Stimulated activated CD4-positive, alpha-beta T cell treated with anti-CD3 and anti-CD28 coated beads, Interleukin-1b, Interleukin-23, amount 100 ng/mL, for 48 hours (primary cell): ENCODE data around the gene DHX40.
A peak's percentile ranks its signal among the peaks of the same experiment; 100 is the strongest.
"Not testable (repeated sequence)": the region's sequence is repeated elsewhere in the genome, so short reads cannot be mapped to it uniquely, and the experiment has no call there.

Experiments
- DNase-seq: peaks from one replicate; pipeline ENCODE4 v3.0.0-alpha.2; 2020

Gene DHX40

DNA sequence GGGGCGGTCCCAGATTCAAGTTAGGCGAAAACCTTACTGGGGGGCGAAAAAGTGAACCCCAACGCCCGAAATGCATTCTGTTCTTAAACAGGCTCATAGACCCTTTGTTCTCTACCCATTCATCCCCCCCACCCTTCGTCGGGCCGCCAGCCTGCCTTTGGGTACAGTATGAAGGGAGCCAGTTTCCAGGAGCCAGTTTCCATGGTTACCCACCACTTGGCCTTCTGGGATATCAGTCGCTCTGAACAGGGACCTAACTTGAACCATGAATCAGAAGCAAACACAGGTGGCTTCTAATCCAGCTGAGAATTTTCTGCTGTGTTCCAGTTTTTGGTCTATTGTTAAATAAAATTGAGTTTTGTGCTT, 532 bp downstream of the DHX40 start:
- peak; percentile 68 for DNase-seq

DNA sequence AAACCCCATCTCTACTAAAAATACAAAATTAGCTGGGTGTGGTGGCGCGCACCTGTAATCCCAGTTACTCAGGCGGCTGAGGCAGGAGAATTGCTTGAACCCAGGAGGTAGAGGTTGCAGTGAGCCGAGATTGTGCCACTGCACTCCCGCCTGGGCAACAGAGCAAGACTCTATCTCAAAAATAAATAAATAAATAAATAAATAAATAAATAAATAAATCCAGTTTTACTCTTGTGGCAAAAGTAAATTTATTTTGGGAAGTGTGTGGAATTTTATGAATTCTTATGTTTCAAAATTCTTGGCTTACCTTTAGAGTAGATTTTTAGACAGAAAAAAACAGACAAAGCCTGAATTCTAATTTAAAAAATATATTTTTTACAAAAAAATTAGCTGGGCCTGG, 3.7 kb downstream of the DHX40 start:
- not testable (repeated sequence) for DNase-seq

DNA sequence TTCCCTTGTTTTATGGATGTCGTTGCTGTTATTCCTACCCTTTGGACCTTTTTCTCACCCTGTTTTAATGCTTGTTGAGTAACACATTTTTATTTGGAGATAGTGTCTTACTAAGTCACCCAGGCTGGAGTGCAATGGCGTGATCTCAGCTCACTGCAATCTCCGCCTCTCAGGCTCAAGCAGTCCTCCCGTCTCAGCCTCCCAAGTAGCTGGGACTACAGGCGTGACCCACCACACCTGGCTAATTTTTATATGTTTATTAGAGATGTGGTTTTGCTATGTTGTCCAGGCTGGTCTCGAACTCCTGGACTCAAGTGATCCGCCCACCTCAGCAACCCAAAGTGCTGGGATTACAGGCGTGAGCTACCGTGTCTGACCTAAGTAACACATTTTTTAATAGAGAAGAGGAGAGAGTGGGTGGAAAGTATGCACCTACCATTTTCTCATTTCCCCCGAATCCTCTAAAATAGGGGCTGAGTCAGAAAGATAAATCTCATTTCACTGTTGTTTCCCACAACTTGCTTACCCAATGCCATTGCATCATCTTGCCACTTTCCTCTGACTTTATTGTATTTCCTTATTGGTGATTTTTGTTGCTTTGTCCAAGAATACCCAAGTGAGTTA, 7.0 kb downstream of the DHX40 start:
- DNase-seq: peak; percentile 37

DNA sequence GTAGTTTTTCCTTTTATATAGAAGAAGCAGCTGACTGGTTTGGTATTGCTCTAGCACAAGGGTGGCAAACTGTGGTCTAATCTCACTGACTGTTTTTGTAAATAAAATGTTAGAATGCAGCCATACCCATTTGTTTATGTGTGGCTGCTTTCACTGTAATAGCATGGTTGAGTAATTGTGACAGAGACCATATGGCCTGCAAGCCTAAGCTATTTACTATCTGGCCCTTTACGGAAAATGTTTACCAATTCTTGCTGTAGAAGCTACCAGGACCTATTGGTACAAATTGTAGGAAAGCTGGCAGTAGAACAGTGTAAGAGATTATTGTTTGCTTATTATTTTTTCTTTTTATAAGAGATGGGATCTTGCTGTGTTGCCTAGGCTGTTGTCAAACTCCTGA, 18.8 kb downstream of the DHX40 start:
- DNase-seq: not testable (repeated sequence)

DNA sequence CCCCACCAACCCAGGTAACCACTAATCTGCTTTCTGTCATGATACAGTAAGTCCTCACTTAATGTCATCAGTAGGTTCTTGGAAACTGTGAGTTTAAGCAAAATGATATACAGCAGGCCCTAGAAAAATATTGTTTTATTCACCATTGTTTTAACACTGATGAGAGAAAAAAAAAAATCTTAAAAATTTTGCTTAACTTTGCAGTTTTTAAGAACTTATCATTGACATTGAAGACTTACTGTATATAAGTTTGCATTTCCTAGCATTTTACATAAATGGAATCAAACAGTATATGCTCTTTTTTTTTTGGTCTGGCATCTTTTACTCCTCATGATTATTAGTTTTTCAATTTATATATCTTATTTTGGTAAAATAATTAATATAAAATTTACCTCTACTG, 34.8 kb downstream of the DHX40 start:
- DNase-seq: no peak

DNA sequence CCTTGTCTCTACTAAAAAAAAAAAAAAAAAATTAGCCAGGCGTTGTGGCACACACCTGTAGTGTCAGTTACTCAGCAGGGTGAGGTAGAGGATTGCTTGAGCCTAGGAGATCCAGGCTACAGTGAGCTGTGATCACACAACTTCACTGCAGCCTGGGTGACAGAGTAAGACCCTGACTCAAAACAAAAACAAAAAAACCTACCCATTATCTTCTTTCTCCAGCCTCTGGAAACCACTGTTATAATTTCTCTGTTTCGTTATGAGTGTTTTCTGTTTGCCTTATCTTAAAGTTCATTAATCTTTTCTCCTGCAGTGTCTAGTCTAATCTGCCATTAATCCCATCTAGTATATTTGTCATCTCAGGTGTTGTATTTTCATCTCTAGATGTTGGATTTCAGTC, 35.7 kb downstream of the DHX40 start:
- DNase-seq: peak; percentile 22

DNA sequence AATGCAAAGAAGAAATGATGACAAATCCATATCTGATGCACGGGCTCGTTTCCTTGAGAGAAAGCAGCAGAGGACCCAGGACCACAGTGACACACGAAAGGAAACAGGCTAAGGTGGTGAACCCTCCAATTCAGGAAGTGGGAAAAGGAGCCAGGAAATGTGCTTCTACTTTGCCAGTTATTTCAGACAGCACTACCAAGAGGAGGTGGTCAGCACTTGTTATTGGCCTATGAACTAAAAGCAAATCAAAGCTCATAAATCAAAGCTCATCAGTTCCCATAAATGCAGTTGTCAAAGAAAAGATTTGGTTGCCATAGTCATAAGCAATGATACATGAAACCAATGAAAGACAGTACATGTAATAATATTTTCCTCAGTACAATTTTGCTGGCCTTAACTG, 41.7 kb downstream of the DHX40 start:
- no peak for DNase-seq

DNA sequence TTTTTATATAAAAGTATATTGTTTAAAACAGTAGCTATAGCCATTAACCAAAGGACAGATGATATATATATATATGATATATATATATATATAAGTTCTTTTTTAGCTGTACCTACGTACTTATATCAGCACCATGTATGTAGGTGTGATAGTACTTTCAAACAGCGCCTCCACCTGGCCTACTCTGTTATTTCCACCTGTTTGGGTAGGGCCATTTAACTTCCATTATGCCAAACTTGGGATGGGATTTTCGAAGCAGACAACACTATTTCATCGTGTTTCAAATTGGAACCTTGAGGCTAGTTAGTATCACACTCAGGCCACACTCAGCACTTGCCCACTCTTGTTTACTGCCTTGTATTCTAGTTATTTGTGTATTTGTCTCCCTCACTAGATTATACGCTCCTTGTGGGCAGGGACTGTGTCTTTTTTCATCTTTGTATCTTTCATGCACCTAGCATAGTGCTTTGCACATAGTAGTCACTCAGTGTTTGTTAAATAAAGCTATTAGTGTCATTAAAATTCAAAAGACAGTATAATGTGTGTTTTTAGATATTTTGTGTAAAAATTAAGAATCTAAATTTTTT, 42.5 kb downstream of the DHX40 start:
- DNase-seq: peak; percentile 36

DNA sequence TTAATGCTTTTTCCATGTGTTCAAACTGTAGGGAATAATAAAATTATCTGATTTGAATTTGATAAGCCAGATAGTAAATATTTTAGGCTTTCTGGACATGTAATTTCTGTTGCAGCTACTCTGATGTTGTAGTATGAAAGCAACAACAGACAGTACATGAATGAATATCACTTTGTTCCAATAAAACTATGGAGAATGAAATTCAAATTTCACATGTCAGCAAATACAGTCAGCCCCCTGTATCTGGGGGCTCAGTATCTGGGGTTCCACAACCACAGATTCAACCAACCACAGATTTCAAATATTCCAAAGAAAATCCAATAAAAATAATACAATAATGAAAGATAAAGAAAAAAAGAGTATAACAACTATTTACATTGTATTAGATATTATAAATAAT, 46.1 kb downstream of the DHX40 start:
- DNase-seq: no peak

DNA sequence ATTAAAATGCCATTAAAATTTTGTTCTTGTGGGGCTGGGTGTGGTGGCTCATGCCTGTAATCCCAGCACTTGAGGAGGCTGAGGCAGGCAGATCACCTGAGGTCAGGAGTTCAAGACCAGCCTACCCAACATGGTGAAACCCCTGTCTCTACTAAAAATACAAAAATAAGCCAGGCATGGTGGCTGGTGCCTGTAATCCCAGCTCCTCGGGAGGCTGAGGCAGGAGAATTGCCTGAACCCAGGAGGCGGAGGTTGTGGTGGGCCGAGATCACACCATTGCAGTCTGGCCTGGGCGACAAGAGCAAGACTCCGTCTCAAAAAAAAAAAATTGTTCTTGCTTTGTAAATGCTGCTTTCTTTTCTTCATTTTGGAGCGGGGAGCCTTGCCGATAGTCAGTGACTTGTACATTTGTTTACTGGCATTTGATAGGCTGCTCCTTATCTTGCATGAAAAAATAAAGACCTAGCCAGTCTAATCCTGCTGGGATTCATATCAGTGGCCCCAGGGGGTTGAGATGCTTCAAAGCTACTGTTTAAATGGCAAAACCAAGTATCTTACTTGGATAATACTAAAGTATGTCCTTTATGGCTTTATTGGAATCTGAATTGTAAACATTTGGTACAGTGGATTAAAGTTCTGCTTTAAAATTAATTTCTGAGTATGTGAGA, 51.0 kb downstream of the DHX40 start:
- DNase-seq: no peak

DNA sequence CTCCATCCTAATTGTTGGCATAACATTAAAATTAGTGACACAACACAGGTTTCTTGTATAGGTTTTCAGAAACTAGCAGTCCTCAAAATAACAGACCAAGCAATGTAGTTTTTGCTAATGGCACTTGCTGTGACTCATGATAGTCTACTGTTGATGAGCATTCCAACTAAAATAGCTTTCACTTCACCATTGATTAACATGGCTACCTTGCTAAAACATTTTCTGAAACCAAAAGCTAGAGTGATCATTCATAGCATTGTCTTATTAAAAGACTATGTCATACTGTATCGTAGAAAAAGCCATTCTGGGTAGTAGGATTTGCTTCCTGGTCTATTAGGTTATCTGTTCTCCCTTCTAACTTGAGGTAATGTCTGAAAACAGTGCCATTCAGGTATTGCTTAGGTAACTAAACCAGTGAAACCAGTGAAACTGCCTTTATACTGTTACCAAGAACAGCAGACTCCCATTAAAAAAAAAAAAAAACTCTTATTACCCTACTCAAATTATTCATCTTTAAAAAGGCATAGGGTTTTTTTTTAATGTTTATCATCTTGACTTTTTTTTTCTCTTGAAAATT, 51.8 kb downstream of the DHX40 start:
- no peak for DNase-seq

DNA sequence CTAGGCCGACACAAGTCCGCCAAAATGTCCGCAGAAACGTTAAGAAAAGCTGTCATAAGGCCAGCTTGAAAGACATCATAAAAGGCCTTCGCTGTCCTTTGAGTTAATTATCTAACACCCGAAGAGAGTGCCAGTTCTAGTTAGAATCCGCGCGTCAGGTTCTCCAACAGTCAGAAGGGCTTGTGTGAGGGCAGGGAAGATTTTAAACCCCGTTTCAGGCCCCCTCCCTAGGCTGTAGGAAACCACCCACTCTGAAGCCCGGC, 53.6 kb downstream of the DHX40 start:
- no peak for DNase-seq

DNA sequence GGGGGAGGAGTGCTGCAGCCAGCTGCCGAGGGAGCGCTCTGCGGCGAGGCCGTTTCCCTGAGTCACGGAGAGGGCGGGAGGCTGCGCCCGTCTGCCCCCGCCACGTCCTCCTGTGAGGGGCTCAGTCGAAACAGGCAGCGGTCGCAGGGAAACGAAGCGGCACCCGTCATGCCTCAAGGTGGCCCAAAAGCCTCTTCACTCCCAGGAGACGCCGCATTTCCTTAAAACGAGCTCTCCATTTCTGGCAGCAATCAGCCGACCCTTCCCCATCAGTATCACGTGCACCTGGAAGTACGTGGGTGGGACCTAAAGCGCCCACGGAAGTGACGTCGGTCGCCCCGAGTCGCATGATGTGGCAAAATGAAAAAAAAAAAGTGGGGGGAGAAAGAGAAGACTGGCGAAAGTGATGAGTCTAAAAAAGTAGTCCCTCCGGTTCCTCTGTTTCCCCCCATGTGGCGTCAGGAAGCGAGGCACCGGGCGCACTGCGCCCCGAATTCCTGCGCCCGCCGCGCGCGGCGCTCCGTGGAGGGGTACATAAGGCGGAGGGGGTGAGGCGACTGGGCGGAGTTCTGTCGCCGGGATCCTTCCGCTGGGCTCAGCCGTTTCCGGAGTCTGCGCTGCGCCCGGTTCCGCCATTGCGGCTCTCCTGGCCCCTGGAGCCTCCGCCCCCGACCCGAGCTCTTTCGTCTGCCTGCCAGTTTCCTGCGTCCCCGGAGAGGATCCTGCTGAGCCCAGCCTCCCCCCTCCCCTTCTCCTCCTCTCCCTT, 54.1 kb downstream of the DHX40 start, which contains the start of gene CLTC:
Gene CLTC, plus strand, starts transcription at position 598 of the 766 bp plus-strand sequence. CDS start 237 bp downstream, outside the sequence.
- peak; percentile 93 for DNase-seq

DNA sequence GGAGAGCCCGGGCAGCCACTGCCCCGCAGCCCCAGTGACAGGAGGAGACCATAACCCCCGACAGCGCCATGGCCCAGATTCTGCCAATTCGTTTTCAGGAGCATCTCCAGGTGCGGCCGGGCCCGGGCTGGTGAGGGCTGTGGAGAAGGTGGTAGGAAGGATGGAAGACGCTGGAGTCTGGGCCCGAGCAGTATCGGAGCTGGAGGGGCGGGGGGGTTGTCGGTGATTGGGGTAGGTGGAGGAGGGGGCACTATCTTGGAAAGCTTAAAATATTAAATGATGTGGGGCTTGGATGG, 54.6 kb downstream of the DHX40 start:
- DNase-seq: no peak

DNA sequence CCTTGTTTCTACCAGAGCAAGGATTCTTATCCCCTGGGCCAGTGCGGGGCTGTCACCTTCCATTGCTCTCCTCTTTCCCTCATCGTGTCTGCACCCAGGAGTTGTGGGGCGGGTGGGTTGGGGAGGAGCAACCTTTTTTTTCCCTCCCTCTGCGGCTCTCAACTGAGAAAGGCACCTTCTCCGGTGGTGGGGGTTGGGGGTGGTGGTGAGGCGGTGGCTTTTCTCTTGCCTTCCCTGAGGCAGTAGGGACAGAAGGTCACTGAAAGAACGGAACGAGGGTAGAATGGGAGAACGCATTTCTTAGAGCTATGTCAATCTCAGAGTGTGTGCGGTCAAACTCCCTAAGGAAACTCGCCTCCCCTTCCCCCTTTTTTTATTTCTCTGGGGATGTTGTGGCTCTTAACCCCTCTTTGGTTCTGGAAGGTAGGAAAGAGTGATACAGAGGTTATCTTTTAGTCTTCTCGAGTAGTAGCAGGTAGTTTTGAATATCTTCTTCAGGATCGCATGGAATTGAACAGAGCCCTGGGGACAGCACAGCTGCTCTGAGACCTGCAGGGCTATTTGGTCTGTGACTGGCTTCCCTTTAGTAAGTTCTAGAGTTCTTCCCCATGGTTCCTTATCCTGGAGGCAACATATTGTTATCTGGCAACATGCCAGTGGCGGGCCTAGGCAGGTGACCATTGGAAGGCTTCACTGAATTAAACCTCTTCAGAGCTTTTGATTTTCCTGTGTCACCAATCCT, 55.3 kb downstream of the DHX40 start:
- DNase-seq: peak; percentile 47

DNA sequence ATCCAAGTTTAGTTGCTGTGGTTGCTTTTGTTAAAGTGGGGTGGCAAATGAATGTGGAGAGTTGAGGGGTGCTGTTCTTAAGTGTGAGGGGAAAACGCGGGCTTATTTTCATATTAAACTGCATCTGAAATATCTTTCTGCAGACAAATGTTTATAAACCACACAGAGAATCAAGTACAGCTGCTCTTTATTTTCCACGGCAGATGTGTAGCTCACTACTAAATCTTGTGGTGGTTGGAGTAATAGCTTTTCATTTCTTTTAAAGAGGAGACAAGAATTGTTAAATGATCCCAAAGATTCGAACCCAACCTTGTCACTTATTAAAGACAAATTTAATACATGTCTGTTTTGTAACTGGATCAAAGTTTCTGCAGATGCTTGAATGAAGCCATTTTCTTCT, 56.4 kb downstream of the DHX40 start:
- DNase-seq: no peak

DNA sequence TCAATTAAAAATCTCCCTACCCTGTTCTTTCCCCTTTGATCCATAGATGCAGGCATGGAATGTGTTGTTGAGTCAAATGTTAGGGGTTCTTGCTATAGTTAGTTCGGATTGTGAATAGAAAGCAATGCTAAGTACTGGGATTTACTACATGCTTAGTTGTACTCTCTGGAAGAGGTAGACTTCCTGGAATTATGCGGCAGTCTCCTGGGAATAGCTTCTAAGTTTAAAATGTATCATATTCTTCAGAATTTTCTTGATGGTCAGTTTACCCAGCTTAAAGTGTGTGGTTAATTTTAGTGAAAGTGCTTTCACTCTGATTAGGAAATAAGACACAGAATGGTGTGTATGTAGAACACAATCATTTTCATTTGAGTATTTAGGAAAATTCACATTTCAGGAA, 57.7 kb downstream of the DHX40 start:
- DNase-seq: no peak

DNA sequence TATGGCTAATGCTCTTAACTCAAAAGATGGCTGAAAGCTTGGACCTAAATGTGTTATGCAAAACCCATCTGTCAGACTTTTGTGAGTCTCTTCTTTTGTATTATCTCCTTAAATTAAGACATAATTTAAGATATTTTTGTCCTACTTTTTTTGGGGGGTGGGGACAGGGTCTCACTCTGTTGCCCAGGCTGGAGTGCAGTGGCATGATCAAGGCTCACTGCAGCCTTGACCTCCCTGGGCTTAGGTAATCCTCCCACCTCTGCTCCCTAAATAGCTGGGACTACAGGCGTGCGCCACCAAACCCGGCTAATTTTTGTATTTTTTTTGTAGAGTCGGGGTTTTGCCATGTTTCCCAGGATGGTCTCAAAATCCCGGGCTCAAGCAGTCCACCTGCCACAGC, 61.3 kb downstream of the DHX40 start:
- no peak for DNase-seq

DNA sequence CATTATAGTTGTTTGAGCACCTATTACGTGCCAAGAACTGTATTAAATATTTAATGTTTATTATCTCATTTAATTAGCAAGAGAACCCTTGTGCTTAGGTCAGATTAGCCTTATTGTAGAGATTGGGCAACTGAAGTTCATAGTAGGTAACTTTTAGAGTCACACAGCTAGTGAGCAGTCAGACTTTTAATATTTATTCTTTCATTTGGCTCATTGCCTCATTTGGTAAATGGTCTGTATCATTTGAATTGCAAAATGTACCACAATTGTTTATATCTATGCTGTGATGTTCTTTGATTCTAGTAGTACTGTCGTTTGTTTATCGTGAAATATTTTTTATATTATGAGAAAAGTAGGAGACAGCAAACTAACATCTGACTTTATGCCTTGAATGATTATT, 61.9 kb downstream of the DHX40 start:
- DNase-seq: no peak

DNA sequence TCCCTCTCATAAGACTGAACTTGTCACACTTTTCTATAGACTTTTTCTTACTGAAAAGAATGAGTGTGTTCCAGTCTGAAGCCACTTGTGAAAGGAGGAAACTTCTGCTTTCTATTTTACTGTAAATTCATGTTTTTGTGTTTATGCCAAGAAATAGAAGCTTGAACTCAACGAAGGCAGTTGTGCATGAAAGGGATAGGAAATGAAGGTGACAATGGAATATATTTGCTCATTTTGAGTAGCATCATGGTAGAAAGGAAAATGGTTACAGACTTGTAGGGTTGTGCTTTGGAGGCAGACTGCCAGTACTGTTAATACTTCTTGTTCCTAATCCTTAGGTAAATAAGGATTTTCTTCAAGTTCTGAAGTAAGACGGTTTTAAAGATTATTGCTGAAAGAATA, 62.4 kb downstream of the DHX40 start:
- no peak for DNase-seq

DNA sequence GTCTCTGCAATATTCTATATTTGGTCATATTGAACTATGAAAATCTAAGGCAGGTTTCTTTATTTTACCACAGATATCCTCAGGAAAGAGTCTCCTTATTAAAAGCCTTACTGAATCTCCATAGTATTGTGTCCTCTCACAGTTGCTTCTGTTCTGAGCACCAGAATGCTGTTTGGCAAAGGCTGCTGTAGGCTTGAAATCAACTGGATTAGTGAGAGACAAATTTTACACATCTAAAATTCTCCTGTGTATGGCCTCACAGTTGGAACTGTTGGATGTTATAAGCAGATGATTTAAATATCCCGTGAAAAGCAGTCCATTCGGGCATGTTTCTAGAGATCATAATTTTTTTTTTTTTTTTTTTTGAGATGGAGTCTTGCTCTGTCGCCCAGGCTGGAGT, 63.8 kb downstream of the DHX40 start:
- no peak for DNase-seq

DNA sequence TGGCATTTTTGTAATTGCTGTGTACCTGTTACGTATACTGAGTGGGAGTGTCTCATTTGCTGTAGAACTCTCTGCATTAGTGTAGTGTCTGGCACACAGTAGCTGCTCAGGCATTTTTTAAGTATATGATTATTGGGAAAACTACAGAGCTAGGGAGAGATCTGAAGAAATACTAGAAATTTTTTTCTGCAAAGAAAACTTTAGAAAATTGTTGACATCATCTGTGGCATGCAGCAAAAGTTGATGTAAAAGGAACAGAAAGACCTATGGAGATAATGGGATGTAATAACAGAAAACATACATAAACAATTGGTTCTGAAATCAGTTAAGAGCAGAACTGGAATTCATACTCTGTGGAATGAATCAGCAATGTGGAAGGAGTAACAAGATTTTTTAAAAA, 65.9 kb downstream of the DHX40 start:
- no peak for DNase-seq

DNA sequence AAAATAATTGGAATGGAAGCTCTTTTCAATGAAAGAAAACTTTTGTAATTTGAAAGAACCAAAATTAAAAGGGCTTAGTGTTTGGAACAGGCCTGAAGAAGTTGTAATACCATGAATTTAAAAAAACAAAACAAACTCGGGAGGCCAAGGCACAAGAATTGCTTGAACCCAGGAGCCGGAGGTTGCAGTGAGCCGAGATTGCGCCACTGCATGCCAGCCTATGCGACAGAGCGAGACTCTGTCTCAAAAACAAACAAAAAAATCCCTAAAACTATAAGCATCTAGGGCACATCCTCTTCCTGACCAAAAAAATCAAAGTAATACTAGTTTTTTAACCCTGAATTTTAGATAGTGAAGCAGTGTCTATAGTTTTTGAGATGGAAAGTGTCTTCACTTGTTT, 67.0 kb downstream of the DHX40 start:
- DNase-seq: no peak
